ENCODE measurements around the gene ULK4.

GRCh38 chr3:41489231-41489630 lies 472.7 kb downstream of the ULK4 start:
- TF ChIP-seq CTCF (IDR thresholded peaks at IDR 0.05; ENCODE audit: low read depth, low read length, poor library complexity, severe bottlenecking) (no peak), EZH2phosphoT487 (IDR thresholded peaks at IDR 0.05; ENCODE audit: borderline replicate concordance, low read length) (no peak)

All from DOHH2 (cell line).